LNCAP (cell line): ENCODE results near the gene MTTP.

ENCODE experiments used
- TF ChIP-seq, protein P1 (sequence below): fragments of 450-650 bp; IDR thresholded peaks from 2 replicates; pipeline ENCODE4 v1.5.1; 2017; ENCODE audit warnings: mild to moderate bottlenecking

MTTP gene

DNA sequence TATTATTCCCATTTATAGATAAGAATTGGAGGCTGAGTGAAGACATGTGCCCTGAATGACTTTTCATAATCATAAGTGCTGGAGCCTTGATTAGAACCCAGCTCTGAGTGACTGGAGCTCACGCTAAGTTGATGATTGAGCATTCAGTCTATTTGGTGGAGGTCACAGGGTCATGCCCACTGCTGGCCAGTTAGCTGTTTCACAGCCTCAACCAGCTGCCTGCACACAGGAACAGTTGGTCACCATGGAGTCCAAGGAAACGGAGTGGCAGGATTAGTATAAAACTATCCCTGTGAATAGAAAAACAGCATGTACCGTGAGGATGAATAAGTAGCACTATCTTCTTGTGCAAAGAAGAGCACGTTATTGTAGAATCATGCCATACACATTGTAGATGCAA, 84.0 kb downstream of the MTTP start:
- TF ChIP-seq, protein P1, sequence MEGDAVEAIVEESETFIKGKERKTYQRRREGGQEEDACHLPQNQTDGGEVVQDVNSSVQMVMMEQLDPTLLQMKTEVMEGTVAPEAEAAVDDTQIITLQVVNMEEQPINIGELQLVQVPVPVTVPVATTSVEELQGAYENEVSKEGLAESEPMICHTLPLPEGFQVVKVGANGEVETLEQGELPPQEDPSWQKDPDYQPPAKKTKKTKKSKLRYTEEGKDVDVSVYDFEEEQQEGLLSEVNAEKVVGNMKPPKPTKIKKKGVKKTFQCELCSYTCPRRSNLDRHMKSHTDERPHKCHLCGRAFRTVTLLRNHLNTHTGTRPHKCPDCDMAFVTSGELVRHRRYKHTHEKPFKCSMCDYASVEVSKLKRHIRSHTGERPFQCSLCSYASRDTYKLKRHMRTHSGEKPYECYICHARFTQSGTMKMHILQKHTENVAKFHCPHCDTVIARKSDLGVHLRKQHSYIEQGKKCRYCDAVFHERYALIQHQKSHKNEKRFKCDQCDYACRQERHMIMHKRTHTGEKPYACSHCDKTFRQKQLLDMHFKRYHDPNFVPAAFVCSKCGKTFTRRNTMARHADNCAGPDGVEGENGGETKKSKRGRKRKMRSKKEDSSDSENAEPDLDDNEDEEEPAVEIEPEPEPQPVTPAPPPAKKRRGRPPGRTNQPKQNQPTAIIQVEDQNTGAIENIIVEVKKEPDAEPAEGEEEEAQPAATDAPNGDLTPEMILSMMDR, result no peak

DNA sequence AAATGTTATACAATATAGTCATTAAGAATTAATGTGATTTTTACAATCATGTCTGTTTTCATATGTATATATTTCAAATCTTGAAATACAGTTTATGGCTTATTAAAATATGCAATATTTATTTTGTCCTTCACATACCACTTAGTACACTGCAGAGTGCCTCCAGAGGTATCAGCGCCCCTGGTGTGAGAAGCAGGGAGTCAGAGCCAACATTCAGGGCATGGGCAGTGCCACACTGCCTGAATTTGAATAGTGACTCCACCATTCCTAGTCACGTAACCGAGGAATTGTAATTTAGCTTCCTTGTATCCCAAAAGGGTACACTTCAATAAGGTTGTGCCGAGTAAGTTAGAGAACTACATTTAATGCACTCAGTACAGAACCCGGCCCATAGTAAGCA, 87.3 kb downstream of the MTTP start:
- TF ChIP-seq, protein P1, result no peak

DNA sequence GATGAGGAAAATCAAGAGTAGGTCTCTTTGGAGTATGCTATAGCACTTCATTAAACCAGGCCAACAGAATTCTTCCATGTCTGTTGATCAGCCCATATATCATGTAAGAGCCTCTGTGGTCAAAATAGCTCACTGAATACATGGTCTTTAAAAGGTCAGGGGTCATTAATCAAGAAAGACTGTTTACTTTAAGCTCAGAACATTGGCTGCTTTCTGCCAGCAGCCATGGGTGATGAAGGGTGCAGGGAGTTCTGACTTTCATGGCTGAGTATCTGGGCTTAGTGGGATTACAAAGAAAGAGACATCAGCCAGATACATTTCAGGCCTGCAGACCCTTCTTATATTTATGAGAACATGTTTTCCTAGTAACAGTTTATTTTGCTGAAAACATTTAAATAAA, 90.1 kb downstream of the MTTP start:
- TF ChIP-seq, protein P1, result no peak

DNA sequence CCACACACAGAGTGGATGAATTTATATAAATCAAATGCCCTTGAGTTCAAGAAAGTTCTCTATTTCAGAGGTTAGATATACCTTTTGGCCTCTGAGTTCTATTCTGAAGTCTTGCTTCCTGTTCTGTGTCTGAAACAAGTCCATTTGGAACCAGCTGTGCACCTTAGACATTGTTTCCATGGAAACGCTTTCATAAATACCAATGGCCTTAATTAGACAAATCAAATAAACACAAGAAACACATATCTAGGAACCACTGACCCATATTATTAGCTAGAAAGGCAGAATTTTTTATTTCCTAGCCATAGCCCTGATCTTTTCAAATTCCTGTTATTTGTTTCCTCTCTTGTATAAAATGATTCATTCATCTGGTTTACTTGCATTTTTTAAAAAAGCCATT, 91.4 kb downstream of the MTTP start:
- TF ChIP-seq, protein P1, result no peak

DNA sequence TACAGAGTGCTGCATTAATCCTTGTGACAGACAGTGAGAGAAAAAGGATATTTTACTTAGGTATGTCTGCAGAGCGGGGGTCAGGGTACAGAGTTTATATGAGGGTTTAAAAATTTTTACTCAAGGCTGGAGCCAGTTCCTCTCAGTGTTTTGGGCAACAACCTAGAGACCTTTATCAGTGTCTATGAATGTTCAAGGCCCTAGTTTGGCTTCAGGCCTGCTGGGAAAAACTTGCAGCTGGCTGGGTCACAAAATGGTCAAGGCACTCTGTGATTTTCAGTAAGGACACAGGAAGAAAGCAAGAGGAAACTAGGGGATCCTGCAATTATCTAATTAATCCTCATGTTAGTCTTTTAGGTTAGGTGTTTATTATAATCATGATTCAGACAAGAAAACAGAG, 93.8 kb downstream of the MTTP start:
- TF ChIP-seq, protein P1, result no peak

DNA sequence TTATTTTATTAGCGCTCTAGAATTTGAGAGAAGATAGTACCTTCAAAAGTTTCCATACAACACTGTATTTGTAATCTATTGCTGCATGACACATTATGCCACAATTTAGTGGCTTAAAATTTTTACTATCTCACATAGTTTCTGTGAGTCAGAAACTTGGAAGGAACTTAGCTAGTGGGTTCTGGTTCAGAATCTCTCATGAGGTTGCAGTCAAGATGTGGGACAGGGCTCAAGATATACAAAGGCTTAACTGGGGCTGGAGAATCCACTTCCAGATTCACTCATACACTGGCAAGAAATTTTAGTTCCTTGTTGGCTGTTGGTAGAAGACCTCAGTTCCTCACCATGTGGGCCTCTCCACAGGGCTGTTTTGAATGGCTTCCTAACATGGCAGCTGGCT, 94.5 kb downstream of the MTTP start:
- TF ChIP-seq, protein P1, result no peak

DNA sequence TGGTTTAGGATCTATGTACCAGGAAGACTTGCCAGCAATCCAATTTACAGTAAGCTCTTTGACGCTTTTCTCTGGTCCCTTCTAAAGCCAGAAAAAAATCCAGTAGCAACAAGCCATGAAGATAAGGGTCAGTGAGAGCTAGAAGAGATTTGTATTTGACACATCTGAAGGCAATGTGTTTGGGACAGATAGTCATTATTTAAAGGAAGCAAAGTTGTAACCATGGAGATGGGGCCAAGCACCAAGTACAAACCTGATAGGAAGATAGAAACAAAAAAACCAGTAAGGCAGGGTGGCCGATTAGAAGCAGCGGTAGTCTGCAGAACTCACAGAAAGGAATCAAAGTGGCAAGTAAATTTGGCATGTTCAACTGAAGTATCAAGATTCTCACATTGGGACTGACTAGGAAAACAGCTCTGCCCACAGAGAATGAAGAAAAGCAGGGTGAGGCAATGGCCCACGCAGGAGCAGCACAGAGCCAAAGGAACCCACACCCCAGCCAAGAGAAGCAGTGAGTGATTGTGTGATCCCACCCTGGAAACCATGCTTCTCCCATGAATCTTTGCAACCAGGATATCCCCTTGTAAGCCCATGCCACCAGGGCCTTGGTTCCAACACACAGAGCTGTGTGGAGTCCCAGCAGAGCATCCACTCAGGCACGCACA, 95.9 kb downstream of the MTTP start:
- TF ChIP-seq, protein P1, result no peak
